GM19467 (cell line): Measurements from ENCODE around the gene SDS.
A peak's percentile ranks its signal among the peaks of the same experiment; 100 is the strongest.

Experiments used
- ATAC-seq: cut with Tn5 transposase; IDR thresholded peaks from one replicate; pipeline ENCODE4 v1.9.1; 2021; ENCODE audit warnings: mild to moderate bottlenecking, moderate library complexity; ENCODE audit not compliant: unreplicated experiment

The SDS gene

GRCh38 chr12:113427882-113428281 is 24.2 kb upstream of the SDS start:
- no peak for ATAC-seq

DNA sequence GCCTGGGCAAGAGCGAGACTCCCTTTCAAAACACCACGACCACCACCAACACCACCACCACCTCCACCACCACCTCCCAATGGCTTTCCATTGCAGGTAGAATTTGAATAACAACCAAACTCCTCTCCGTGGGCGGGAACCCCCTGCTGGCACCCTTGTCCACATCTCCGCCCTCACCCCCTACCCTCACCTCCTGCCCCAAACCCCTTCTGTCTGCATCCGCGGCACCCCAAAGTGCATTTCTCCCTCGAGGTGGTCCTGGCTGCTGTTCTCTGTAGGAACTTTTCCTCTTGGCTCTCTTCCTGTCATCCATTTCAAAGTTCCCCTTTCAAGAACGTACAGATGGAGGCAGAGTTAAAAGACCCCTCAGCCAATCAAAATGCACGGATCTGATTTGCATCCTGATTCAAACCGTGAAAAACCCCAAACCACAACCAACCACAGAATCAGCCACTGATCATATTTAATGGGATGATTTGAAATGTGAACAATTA is 22.3 kb upstream of the SDS start:
- no peak for ATAC-seq

DNA sequence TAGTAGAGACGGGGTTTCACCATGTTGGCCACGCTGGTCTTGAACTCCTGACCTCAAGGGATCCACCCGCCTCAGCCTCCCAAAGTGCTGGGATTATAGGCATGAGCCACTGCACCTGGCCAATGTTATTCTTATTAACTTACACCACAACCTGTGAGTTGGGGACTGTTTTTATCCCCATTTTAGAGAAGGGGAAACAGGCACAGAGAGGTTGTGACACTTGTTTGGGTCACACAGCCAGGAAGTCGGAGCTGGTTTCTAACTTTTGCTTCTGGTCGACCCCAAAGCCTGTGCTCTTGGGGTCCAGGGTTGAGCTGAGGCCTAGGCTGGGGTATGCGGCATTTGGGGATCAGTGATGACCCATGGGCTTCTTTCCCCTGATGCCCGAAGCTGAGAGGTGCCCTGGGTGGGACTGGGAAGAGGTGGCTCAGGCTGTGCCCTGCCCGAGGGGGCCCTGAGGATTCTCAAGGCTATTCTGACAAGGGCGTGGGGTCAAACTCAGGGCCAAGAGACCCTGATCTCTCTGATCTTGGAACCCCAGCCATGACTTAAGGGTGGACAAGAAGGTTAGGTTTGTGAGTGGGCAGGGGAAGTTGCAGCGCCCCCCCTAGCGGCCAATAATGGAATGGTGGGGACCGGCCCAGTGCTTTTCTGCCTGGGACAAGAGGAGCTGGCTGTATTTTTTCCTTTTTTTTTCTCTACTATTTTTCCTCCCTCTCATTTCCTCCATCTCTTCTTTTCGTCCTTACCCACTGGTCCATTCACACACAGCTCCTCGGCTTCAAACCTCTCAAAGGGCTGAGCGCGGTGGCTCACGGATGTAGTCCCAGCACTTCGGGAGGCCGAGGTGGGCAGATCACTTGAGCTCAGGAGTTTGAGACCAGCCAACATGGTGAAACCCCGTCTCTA is 21.5 kb upstream of the SDS start:
- no peak for ATAC-seq

DNA sequence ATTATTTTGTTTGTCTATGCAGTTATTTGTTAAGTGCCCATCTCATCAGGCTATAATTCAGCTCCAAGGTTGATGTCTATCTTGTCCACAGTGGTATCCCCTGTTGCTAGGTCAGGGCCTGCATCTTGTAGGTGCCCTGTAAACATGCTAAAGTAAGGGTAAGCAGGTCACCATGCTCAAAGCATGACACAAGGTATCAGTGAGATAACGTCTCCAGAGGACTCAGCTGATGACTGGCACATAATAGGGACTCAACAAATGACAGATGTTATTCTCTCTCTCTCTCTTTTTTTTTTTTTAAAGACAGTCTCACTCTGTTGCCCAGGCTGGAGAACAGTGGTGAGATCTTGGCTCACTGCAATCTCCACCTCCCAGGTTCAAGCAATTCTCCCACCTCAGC is 20.8 kb upstream of the SDS start:
- no peak for ATAC-seq

DNA sequence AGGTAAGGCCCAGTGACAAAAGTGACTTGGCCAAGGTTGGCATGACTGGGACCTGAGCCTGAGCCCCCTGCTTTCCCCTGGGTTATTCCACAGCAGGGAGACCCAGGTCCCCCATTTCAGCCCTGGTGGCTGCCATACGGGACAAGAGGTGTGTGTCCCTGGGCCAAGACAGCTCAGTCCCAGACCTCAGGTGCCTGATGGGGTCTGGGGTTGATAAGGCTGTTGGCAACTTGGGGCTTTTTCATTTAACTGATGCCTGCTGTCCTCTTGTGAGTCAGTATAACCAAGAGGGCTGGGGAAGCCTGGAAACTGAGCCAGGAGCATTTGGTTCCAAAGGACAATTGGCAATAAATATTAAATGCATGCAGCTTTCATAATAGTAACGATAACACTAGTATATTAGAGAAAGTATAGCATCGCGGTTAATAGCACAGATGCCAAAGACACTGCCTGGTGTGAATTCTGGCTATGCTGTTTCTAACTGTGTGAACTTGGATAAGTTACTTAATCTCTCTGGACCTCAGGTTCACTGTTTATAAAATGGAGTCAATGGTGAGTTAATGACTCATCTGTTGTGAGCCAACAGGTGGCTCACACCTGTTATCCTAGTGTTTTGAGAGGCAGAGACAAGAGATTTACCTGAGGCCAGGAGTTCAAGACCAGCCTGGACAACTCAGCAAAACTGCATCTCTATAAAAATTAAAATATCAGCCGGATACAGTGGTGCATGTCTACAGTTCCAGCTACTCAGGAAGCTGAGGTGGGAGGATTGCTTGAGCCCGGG is 19.4 kb upstream of the SDS start:
- no peak for ATAC-seq

- ATAC-seq, result peak; percentile 82
These were observed 18.6 kb upstream of the SDS start, which contains the start of gene SDSL for GRCh38 chr12:113422030-113422885. Gene SDSL, plus strand, starts transcription at chr12:113422380. Its CDS starts 5,603 bp downstream, at chr12:113427983.

DNA sequence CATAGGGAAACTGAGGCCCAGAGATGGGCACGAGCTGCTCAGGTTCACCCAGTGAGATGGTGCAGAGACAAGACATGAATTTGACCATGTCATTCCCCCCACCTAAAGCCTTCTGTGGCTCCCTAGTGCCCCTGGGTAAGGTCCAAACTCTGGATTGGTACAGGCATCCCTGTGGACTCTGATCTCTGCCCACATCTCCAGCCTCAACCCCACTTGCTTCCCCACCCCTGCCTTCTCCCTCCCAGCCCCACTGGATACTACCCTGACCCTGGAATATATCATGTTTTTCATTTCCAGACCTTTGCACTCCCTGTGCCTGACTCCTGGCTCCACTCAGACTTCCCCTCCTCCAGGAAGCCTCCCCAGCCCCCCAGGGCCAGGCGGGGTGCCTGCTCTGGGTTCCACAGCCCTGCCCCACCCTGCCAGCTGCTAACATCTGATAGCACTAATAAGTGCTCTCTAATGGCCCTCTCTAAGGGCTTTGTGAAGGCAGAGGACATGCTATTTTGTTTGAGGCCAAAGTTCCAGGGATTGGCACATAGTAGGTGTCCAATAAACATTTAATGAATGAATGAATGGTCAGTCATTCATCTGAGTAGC is 17.4 kb upstream of the SDS start:
- ATAC-seq, result no peak

DNA sequence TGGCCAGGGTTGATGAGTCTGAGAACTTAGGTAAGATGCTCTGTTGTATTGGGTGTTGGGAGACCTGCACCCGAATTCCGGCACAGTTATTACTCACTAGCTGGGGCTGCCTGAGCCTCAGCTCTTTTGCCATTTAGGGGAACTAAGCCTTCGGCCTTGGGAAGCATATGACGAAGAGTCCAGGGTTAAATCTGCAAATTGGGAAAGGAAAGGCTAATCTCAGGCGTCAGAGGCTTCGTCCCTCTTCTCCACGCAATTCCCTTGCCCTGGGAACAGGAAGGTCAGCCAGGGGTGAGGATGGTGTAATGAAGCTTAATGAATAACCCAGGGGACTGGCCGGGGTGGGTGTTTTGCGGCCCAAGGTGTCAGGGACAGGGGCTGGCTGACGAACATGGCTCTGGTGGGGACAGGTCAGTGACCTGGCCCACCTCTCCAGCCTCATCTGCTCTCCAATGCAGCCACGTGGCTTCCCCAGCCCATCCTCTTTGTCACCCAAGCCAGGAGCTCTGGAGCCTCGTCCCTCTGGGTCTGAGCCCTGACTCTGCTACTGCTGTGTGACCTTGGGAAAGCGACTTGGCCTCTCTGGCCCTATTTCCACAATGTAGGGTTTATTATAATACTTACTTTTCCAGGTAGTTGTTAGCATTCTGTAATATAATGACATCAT is 14.7 kb upstream of the SDS start:
- no peak for ATAC-seq

DNA sequence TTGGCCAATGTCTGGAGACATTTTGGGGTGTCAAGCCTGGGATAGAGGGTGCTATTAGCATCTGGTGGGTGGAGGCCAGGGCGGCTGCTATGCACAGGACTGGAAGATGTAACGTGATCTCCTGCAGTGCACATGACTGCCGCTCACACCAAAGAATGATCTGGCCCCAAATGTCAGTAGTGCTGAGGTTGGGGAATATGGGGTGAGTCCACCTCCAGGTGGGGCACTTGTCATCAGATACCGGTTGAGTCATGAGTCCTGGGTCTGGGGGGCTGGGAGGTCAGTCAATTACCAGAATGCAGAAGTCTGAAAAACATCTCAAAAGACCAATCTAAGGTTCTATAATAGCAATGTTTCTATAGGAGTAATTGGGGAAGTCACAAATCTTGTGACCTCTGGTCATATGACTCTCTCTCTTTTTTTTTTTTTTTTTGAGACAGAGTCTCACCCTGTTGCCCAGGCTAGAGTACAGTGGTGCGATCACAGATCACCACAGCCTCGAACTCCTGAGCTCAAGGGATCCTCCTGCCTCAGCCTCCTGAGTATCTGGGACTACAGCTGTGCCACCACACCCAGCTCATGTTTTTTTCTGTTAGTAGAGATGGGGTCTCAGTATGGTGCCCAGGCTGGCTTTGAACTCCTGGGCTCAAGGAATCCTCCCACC is 12.5 kb upstream of the SDS start:
- ATAC-seq, result no peak

DNA sequence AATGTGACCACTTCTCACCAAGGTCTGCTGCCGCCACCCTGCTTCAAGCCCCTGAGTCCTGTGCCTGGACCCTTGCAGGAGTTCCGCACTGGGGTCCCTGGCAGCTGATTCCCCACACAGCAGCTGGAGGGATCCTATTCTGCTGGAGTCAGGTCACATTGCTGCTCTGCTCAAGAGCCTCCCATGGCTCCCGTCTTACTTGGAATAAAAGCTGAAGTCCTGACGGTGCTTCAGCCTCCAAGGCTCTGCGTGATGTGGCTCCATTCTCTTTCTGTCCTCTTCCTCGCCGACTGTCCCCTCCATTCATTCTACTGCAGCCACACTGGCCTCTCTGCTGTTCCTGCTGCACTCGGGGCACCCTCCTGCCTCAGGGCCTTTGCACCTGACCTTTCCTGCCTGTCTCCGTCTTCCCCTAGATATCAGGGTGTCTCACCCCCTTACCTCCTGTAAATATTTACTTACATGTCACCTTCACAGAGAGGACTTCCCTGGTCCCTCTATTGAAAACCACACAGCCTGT is 10.9 kb upstream of the SDS start:
- no peak for ATAC-seq

GRCh38 chr12:113413488-113413939 is 9.8 kb upstream of the SDS start:
- ATAC-seq, result no peak

GRCh38 chr12:113409462-113410124 is 5.9 kb upstream of the SDS start:
- no peak for ATAC-seq

DNA sequence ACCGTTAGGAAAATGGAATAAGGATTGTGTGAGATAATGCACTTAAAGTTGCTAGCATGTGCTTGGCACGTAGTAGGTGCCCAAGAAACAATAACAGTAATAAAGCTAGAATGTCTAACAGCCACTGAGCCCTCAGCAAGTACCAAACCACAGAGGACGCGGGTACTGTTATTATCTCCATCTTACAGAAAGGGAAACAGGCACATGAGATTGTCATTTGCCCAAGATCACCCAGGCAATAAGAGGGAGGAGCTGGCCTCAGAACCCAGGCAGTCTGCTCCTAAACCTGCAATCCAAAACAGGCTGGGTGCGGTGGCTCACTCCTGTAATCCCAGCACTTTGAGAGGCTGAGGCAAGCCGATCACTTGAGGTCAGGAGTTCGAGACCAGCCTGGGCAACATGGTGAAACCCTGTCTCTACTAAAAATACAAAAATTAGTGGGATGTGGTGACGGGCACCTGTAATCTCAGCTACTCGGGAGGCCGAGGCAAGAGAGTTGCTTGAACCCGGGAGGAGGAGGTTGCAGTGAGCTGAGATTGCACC is 5.1 kb upstream of the SDS start:
- ATAC-seq, result no peak

GRCh38 chr12:113407931-113408600 is 4.4 kb upstream of the SDS start:
- ATAC-seq, result no peak

- ATAC-seq, result no peak
These were observed 2.0 kb upstream of the SDS start for GRCh38 chr12:113405694-113406093.

GRCh38 chr12:113402586-113403260 is 964 bp downstream of the SDS start:
- ATAC-seq, result no peak
